CD14-positive monocyte (primary cell): ENCODE results near the gene ZNF488. TPM values are rescaled to one million over a fixed set of nuclear protein-coding genes. Genes with fewer than 3 reads are reported as not detected.

Experiments used
- DNase-seq, 3 donors: peaks; one replicate each; pipeline ENCODE4 v3.0.0-alpha.2; 2011 to 2022
- H2AFZ ChIP-seq: 2 replicates; pipeline ENCODE4 v1.6.0; 2012; ENCODE audit warnings: mild to moderate bottlenecking, low read depth, low read length, inconsistent platforms; ENCODE audit not compliant: insufficient read depth, poor library complexity, severe bottlenecking
- H3K27ac ChIP-seq, 2 donors: 1 replicate in 1 of 2; 2 replicates in 1 of 2; pipeline ENCODE4 v1.5.1; 2012 to 2013; ENCODE audit warnings: low read length in 2 of 2, control low read depth in 1 of 2, inconsistent platforms in 1 of 2, low read depth in 1 of 2, mild to moderate bottlenecking in 1 of 2
- H3K27me3 ChIP-seq, 2 donors: one replicate each; pipeline versions ENCODE4 v1.6.0 to v1.6.1; 2011 to 2013; ENCODE audit warnings: low read length in 2 of 2; ENCODE audit not compliant: control insufficient read depth in 2 of 2, insufficient read depth in 2 of 2
- H3K36me3 ChIP-seq, 2 donors: replicated peaks in 1 of 2; 1 replicate in 1 of 2; 2 replicates in 1 of 2; pipeline versions ENCODE4 v1.5.1 to v1.6.1; 2012 to 2013; ENCODE audit warnings: low read length in 2 of 2, control low read depth in 1 of 2, inconsistent platforms in 1 of 2, mild to moderate bottlenecking in 1 of 2; ENCODE audit not compliant: insufficient read depth in 2 of 2, control insufficient read depth in 1 of 2
- H3K4me1 ChIP-seq, 2 donors: 1 replicate in 1 of 2; 2 replicates in 1 of 2; pipeline versions ENCODE4 v1.5.1 to v1.6.1; 2012 to 2013; ENCODE audit warnings: low read length in 2 of 2, control low read depth in 1 of 2, inconsistent platforms in 1 of 2, mild to moderate bottlenecking in 1 of 2, moderate library complexity in 1 of 2; ENCODE audit not compliant: insufficient read depth in 2 of 2, control insufficient read depth in 1 of 2
- H3K4me2 ChIP-seq: replicated peaks from 2 replicates; pipeline ENCODE3; 2012; ENCODE audit warnings: low read length, moderate library complexity, mild to moderate bottlenecking; ENCODE audit not compliant: poor library complexity, severe bottlenecking; ENCODE audit errors: extremely low read depth
- H3K4me3 ChIP-seq, 3 experiments: fragments of 200-600 bp in 1 of 3; sonication (generic) in 1 of 3; replicated peaks in 1 of 3; 1 replicate in 2 of 3; 2 replicates in 1 of 3; pipeline ENCODE4 v1.5.1; 2011 to 2013; ENCODE audit warnings: low read length in 3 of 3, mild to moderate bottlenecking in 3 of 3, control low read depth in 2 of 3, low read depth in 2 of 3, inconsistent platforms in 1 of 3, moderate library complexity in 1 of 3
- H3K79me2 ChIP-seq: 2 replicates; pipeline ENCODE4 v1.6.0; 2012; ENCODE audit warnings: mild to moderate bottlenecking, control low read depth, inconsistent platforms, low read length, moderate library complexity; ENCODE audit not compliant: insufficient read depth
- H3K9ac ChIP-seq: 2 replicates; pipeline ENCODE4 v1.6.0; 2017; ENCODE audit warnings: low read length, mild to moderate bottlenecking; ENCODE audit not compliant: insufficient read depth, poor library complexity, severe bottlenecking
- H3K9me3 ChIP-seq, 2 donors: replicated peaks in 1 of 2; 1 replicate in 1 of 2; 2 replicates in 1 of 2; pipeline versions ENCODE4 v1.5.1 to v1.6.1; 2012 to 2013; ENCODE audit warnings: low read length in 2 of 2, control low read depth in 1 of 2; ENCODE audit not compliant: control insufficient read depth in 1 of 2, insufficient read depth in 1 of 2
- H4K20me1 ChIP-seq: 2 replicates; pipeline ENCODE4 v1.6.0; 2012; ENCODE audit warnings: mild to moderate bottlenecking, low read length, control low read depth, moderate library complexity; ENCODE audit not compliant: insufficient read depth
- H3K27ac Mint-ChIP-seq, 7 donors: one replicate each; pipeline ENCODE4 v1.8.0; 2020; ENCODE audit warnings: mild to moderate bottlenecking in 7 of 7, mixed read lengths in 7 of 7, moderate library complexity in 6 of 7, inconsistent platforms in 2 of 7
- H3K27me3 Mint-ChIP-seq, 3 donors: one replicate each; pipeline ENCODE4 v1.8.0; 2021 to 2022; ENCODE audit warnings: low read depth in 3 of 3, mild to moderate bottlenecking in 3 of 3, mixed read lengths in 3 of 3, moderate library complexity in 3 of 3, inconsistent platforms in 1 of 3
- H3K36me3 Mint-ChIP-seq, 2 donors: one replicate each; pipeline ENCODE4 v1.8.0; 2020; ENCODE audit warnings: mixed read lengths in 2 of 2, inconsistent platforms in 1 of 2, mild to moderate bottlenecking in 1 of 2
- H3K4me1 Mint-ChIP-seq: one replicate; pipeline ENCODE4 v1.8.0; 2020; ENCODE audit warnings: mild to moderate bottlenecking, mixed read lengths
- H3K4me3 Mint-ChIP-seq, 2 donors: one replicate each; pipeline ENCODE4 v1.8.0; 2020; ENCODE audit warnings: mild to moderate bottlenecking in 2 of 2, mixed read lengths in 2 of 2, moderate library complexity in 1 of 2
- H3K9me3 Mint-ChIP-seq, 7 donors: one replicate each; pipeline ENCODE4 v1.8.0; 2020 to 2022; ENCODE audit warnings: mixed read lengths in 7 of 7, mild to moderate bottlenecking in 6 of 7, moderate library complexity in 6 of 7, inconsistent platforms in 2 of 7
- WGBS: methylation state at CpG from one replicate; pipeline ENCODE4 v1.1.5; 2013; ENCODE audit warnings: missing lambda C conversion rate; ENCODE audit not compliant: insufficient coverage; 5-methylcytosine and 5-hydroxymethylcytosine counted together
- intact Hi-C, 2 donors: fragments of 100-400 bp; cut with micrococcal nuclease; formaldehyde crosslinking; loops; one replicate each; pipeline versions ENCODE4 v1.15.0 to v1.15.1; 2023
- polyA plus RNA-seq, 3 donors: library from polyadenylated mRNA; depleted of rRNA in 1 of 3; unstranded in 2 of 3; stranded (reverse) in 1 of 3; fragments of 300-500 nt in 2 of 3; fragments of >200 nt in 1 of 3; fragmentation: Illumina TruSeq in 2 of 3; gene quantifications; 1 replicate in 2 of 3; 2 replicates in 1 of 3; pipeline ENCODE4 v1.2.3, GENCODE V29; 2012 to 2021
- TF ChIP-seq, protein P1 (sequence below): fragments of 200-600 bp; IDR thresholded peaks from one replicate; pipeline ENCODE4 v1.8.0; 2022; ENCODE audit warnings: antibody characterized with exemption, mild to moderate bottlenecking

ZNF488 gene
- polyA plus RNA-seq, 3 donors: not detected

DNA sequence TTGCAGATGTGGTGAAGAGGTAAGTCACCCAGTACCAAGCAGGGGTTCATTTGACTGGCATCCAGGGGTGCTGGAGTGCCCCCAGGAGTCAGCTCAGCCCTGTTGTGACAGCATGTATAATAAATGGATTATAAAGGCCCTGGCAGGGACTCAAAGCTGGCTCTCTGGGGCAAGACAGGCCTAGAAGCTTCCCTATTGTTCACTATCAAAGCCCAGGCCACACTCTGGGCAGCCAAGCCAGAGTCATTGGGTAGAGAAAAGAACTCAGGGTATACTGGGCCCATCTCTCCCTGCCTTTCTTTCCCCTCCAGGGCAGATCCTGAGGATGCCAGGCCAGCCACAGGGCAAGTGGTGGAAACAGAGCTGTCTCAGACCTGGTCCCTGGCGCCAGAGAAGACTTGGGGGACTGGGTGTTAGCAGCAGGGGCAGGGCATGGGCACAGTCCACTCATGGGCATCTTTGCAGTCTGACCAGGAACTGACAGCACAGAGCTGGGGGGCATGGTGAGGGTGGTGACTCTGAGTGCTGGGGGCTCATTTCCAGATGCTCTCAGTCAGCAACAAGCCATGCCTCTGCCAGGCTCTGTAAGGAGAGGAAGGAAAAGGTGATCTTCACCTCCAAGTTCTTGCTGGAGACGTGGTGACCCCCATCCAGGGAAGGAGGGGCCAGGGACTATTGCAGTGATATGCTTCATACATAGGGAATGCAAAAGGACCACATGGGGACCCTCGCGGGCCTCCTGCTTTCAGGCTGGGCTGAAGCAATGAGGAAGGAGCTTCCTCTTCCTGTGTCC is 24.3 kb downstream of the ZNF488 start:
- Mint-ChIP-seq H3K27me3 (peaks cover 0 to 3% (median 2%) of the 10 kb centered on the region in 3 donors), H3K4me1 (no peaks in the 10 kb centered on the region), H3K27ac (no peak overlapping the region), H3K36me3 (no peaks in the 10 kb centered on the region), H3K9me3 (no peaks in the 10 kb centered on the region), H3K4me3 (no peak overlapping the region)
- no peak for DNase-seq
- 75% methylated on average over 2 of the region's 4 CpGs for WGBS
- H3K79me2 ChIP-seq: no peaks in the 10 kb centered on the region
- H3K27me3 ChIP-seq: no peaks in the 10 kb centered on the region
- intact Hi-C loops: no loop called here
- no peaks in the 10 kb centered on the region for H3K4me1 ChIP-seq
- no peaks in the 10 kb centered on the region for H3K9me3 ChIP-seq
- no peak overlapping the region for H3K9ac ChIP-seq
- H3K4me2 ChIP-seq: no peak overlapping the region
- H3K4me3 ChIP-seq: no peak overlapping the region
- H2AFZ ChIP-seq: no peak overlapping the region
- H3K36me3 ChIP-seq: no peaks in the 10 kb centered on the region
- TF ChIP-seq, protein P1, sequence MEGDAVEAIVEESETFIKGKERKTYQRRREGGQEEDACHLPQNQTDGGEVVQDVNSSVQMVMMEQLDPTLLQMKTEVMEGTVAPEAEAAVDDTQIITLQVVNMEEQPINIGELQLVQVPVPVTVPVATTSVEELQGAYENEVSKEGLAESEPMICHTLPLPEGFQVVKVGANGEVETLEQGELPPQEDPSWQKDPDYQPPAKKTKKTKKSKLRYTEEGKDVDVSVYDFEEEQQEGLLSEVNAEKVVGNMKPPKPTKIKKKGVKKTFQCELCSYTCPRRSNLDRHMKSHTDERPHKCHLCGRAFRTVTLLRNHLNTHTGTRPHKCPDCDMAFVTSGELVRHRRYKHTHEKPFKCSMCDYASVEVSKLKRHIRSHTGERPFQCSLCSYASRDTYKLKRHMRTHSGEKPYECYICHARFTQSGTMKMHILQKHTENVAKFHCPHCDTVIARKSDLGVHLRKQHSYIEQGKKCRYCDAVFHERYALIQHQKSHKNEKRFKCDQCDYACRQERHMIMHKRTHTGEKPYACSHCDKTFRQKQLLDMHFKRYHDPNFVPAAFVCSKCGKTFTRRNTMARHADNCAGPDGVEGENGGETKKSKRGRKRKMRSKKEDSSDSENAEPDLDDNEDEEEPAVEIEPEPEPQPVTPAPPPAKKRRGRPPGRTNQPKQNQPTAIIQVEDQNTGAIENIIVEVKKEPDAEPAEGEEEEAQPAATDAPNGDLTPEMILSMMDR: no peak
- H3K27ac ChIP-seq: no peak overlapping the region
- H4K20me1 ChIP-seq: no peaks in the 10 kb centered on the region

DNA sequence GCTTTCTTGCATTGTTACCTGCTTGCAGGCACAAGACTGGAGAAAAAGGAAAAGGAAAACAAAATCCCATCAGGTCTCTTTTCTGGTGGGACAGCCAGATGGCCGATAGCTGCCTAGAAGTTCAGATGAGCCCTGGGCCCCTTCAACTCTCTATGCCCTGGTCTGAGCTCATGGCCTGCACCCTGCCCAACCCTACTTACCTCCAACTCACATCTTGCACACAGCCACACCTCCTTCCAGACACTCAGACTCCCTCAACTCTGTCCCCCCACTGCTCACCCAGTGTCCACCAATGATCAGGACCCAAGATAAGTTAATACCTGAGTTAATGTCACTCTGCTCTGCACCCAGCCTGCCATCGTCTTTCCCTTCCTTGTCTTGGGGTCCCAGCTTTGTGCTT is 25.0 kb downstream of the ZNF488 start:
- no peaks in the 10 kb centered on the region for H3K36me3 Mint-ChIP-seq
- peaks cover 0 to 3% (median 0%) of the 10 kb centered on the region in 3 donors for H3K27me3 Mint-ChIP-seq
- H3K36me3 ChIP-seq: no peaks in the 10 kb centered on the region
- H3K4me1 Mint-ChIP-seq: no peaks in the 10 kb centered on the region
- H3K27ac Mint-ChIP-seq: no peak overlapping the region
- no peak overlapping the region for H3K27ac ChIP-seq
- H3K4me1 ChIP-seq: no peaks in the 10 kb centered on the region
- no peak overlapping the region for H3K4me2 ChIP-seq
- TF ChIP-seq, protein P1: no peak
- 96% methylated on average over 2 of the region's 2 CpGs for WGBS
- H3K9me3 ChIP-seq: no peaks in the 10 kb centered on the region
- no peaks in the 10 kb centered on the region for H3K9me3 Mint-ChIP-seq
- no peaks in the 10 kb centered on the region for H3K27me3 ChIP-seq
- H3K4me3 ChIP-seq: no peak overlapping the region
- H3K4me3 Mint-ChIP-seq: no peak overlapping the region
- no peak for DNase-seq
- no peak overlapping the region for H3K9ac ChIP-seq
- no peaks in the 10 kb centered on the region for H3K79me2 ChIP-seq
- intact Hi-C loops: no loop called here
- no peak overlapping the region for H2AFZ ChIP-seq
- no peaks in the 10 kb centered on the region for H4K20me1 ChIP-seq
